ENCODE measurements around the gene APOL1.
"Not testable (repeated sequence)": the region's sequence is repeated elsewhere in the genome, so short reads cannot be mapped to it uniquely, and the experiment has no call there.

APOL1 gene

GRCh38 chr22:36226189-36226588 is 26.7 kb upstream of the APOL1 start:
- DNase-seq: no peak

GRCh38 chr22:36227396-36227795 is 25.5 kb upstream of the APOL1 start:
- peak; percentile 14 for DNase-seq

GRCh38 chr22:36227806-36228205 is 25.1 kb upstream of the APOL1 start:
- DNase-seq: no peak

- not testable (repeated sequence) for DNase-seq
These were observed 24.6 kb upstream of the APOL1 start for GRCh38 chr22:36228369-36228768.

- no peak for DNase-seq
These were observed 24.0 kb upstream of the APOL1 start for GRCh38 chr22:36228944-36229343.

DNA sequence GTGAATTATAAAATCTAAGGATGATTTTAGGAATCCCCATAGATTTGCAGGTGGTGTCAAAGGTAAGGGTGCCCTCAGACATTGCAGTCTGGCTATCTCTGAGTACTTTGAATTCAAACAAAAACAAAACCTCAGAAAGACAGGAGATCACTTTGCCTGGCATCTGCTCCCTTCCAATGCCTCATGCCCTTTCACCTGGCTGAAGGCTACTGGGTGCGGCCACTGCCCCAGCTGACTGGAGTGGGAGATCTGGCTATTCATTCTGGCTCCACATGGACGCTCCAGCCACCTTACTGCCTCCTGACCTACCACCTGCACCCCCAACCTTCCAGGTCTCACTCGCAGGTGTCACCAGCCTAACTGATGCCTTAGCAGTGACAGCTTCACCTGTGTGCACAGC is 23.3 kb upstream of the APOL1 start:
- not testable (repeated sequence) for DNase-seq

DNA sequence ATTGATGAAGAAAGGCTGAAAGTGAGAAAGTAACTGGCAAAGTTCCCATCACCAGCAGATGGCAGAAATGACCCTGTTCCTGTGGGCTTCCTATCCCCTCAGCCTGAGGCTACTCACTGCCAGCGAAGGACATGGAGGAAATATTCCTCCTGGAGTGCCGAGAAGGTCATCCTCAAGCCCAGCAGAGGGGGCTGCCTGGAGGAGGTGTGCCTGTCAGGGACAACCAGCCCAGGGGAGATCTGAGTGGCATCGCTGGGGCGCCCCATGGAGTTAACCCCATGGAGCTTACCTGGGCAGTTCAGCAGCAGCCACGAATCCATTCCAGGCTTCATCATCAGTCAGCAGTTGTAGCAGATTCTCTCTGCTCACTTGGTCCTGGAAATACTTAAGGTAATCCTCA is 21.9 kb upstream of the APOL1 start:
- not testable (repeated sequence) for DNase-seq

- no peak for DNase-seq
These were observed 20.1 kb upstream of the APOL1 start for GRCh38 chr22:36232715-36233401.

GRCh38 chr22:36233796-36234195 is 19.1 kb upstream of the APOL1 start:
- DNase-seq: no peak

GRCh38 chr22:36234213-36234612 is 18.7 kb upstream of the APOL1 start:
- DNase-seq: no peak

DNA sequence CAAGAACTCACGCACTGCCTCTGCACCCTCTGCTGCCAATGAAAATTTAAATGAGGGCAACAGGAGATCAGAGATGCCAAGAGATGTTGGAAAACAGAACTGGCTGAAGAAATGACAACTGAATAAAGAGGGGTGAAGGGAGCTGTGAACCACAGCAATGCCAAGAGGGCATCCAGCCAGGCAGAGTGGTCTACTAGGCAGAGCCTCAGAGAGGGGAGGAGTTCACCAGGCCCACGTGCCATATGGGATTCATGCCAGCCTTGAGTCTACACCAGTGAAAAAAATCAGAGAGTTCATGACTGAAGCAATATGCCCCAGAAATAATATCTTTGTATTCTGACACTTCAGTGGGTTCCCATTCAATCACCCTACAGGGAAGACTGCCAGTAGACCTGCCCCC is 18.0 kb upstream of the APOL1 start:
- no peak for DNase-seq

- no peak for DNase-seq
These were observed 17.3 kb upstream of the APOL1 start for GRCh38 chr22:36235585-36235984.

DNA sequence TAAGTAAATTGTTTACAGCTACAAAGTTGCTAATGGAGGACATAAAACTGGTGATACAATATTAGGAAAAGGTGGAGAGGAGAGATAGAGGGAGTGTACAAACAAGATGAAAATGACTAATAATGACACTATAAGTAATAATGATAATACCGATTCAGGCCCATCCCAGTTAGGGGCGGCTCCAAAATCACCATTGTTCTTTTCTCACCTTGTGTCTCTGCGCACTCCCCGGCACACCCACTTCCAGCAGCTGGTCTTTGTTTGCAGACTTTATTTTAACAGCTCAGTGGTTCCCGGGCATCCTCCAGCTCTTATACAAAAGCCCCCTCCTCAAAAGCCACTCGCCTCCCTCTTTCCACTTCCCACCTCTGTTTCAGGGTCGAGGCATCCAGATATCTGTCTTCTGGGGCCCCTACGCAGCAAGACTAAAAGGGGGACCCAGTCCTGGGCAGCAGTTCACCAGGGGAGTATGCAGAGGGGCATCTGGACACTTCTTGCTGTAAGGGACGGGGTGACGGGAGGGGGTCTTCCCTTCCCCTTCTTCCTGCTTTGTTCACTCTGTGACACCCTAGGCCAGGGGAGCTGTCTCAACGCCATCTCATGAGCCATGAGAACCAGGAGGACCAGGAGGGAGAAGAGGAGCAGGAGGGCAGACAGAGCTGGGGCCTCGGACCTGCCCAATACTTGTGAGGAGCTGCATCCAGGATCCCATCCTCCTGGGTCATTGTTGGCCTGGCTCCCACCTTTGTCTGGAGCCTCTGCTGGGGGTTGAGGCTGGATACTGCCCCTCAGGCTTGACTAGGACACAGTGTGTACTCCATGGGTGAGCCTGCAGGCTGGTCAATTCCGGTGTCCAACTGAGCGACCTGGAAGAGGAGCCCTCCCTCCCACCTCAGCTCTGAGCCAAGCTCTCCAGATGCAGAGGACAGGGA is 16.3 kb upstream of the APOL1 start:
- no peak for DNase-seq

- DNase-seq: peak; percentile 55
These were observed 15.2 kb upstream of the APOL1 start for GRCh38 chr22:36237462-36238372.

DNA sequence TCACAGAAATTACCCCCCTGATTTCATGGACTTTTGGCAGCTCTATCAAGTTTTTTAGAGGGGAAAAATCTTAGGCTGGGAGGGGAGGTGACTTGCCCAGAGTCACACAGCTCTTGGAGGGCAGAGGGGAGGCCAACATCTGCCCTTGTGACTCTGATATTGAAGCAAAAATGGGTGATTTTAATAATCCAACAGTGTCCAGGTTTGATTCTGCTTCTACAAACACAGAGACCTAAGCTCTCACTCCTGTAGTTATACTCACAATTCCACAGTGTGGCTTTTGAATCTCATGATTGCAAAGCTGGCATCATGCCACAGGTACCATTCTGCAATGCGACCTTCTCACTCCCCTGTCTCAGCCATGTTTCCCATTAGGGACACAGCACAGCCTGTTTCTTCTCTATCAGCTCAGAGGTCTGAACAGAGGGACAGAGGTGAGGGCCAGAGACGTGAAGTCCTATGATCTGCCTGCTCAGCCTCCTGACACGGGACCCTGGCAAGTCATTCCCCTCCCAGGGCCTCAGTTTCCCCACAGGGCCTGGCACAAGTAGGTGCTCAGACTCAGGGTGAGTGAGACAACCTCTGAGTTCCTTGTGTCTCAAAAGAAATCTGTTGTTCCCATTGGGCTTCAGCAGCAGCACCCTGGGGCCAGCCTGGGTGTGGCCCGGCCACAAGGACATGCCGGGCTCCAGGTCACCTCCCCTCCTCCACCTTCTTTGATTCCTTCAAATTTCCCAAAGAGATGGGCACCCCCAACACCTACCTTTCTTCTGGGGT is 14.4 kb upstream of the APOL1 start:
- no peak for DNase-seq

GRCh38 chr22:36239150-36239400 is 13.9 kb upstream of the APOL1 start:
- DNase-seq: no peak

DNA sequence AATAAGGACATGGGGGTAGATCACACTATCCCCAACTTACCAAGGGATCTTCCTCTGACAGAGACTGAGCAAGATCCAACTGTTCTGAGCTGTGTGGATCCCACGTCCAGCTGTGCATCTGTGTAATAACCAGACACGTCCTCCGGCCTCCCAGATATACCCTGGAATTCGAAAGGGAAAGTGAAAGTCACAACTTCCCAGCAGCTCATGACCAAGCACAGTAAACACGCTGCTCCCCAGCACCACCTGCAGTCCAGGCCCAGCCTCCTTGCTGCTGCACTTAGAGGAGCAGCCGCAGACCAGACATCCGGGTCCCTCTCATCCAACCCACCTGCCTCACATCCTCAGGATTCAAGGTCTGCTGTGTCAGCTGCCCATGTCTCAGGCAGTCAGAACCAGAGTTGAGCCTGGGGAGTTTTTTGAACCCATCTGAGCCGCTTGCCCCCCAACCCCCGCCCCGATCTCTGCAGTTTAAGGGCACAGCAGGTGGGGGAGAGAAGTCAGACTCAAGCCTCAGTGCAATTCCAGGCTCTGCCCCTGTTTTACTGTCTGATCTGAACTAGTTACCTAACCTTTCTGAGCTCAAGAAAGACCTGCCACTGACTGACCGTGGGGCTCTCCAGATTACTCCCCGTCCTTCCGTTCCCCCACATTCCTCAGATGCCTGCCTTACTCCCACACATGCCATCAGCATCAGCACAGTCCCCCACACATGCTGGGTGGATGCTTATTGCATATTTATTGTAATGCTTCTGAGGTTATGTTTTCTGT is 13.3 kb upstream of the APOL1 start, which contains the start of gene APOL2:
Gene APOL2 (minus strand): TSS at position 127 of the 771 bp plus-strand sequence. CDS start 6,365 bp downstream, outside the sequence.
- DNase-seq: peak; percentile 94

DNA sequence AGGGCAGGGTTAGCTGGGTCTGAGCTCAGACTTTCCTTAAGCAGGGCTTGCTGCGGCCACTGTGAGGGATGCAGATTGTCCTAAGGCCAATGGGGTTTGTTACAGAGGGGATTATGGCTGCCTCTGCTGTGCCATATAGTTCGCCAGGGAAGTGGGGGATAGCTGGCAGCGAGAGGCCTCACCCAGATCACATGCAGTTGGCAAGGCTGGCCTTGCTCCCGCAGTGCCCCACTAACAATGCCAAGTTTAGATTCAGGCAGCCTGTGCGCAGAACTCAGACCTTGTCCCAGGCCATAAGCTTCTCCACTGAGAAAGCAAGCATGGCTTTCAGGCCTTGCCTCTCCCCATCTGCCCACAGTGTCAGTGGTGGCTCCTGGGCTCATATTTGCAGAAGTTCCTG is 8.9 kb upstream of the APOL1 start:
- no peak for DNase-seq

DNA sequence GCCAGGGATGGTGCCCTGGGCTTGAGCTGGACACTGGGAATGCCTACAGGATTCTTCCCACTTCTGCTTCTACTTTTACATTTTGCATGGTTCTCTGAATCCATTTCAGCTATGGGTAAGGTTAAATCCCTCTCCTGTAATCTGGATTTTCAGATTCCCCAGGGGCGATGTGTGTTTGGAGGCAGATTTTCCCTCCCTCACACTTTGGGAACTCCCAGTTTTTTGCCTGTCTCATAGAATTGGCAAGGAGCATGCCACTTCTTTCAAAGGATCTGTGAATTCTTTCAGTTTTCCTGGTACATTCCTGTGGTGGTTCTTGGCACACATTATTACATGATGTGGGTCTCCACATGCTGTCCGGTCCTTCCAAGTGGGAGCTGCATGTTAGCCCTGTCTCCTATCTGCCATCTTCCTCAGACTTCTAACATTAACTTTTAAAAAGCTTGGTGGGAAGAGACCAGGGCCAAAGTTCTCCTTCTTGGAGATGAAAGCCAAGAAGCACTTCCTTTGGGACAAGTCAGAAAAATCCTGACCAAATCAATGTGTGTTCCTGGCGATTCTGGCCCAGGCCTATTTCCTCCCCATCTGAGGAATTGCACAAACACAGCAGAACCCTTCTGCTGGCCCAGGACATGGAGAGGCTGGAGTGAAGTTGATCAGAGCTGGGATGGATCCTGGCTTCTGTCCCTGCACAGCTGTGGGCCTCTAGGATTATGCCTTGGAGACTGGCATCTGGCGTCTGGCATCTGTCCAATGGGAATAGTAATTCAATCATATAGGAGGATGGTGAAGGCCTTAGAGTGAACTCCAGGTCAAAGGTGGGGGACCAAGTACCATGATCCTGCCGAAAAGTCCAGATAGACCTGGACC is 8.2 kb upstream of the APOL1 start:
- DNase-seq: no peak

GRCh38 chr22:36245805-36246356 is 7.1 kb upstream of the APOL1 start:
- DNase-seq: no peak

Data from activated CD4-positive, alpha-beta T cell treated with anti-CD3 and anti-CD28 coated beads, Interleukin-2, amount 50 U/mL, for 16 hours (primary cell).